IPS-15b (cell line): ENCODE data around the gene ALDH4A1.

Experiments used
- H3K27me3 ChIP-seq: one replicate; pipeline ENCODE4 v1.6.1; 2013; ENCODE audit warnings: low read length; ENCODE audit not compliant: control insufficient read depth, insufficient read depth
- H3K36me3 ChIP-seq: one replicate; pipeline ENCODE4 v1.6.1; 2013; ENCODE audit warnings: low read length; ENCODE audit not compliant: control insufficient read depth, insufficient read depth
- H3K4me1 ChIP-seq: one replicate; pipeline ENCODE4 v1.6.1; 2013; ENCODE audit warnings: mild to moderate bottlenecking, low read length; ENCODE audit not compliant: control insufficient read depth, insufficient read depth
- H3K4me3 ChIP-seq: one replicate; pipeline ENCODE4 v1.5.1; 2013; ENCODE audit warnings: low read depth, low read length
- H3K9ac ChIP-seq: one replicate; pipeline ENCODE4 v1.6.1; 2013; ENCODE audit warnings: low read depth, mild to moderate bottlenecking, low read length
- H3K9me3 ChIP-seq: one replicate; pipeline ENCODE4 v1.6.1; 2013; ENCODE audit warnings: mild to moderate bottlenecking, low read length; ENCODE audit not compliant: control insufficient read depth, insufficient read depth

Gene ALDH4A1

GRCh38 chr1:18868801-18869424, 33.4 kb downstream of the ALDH4A1 start:
- no peak overlapping the region for H3K9ac ChIP-seq
- H3K4me1 ChIP-seq: no peaks in the 10 kb centered on the region
- peaks cover 5% of the 10 kb centered on the region for H3K36me3 ChIP-seq
- no peak overlapping the region for H3K4me3 ChIP-seq
- no peaks in the 10 kb centered on the region for H3K9me3 ChIP-seq
- no peaks in the 10 kb centered on the region for H3K27me3 ChIP-seq

DNA sequence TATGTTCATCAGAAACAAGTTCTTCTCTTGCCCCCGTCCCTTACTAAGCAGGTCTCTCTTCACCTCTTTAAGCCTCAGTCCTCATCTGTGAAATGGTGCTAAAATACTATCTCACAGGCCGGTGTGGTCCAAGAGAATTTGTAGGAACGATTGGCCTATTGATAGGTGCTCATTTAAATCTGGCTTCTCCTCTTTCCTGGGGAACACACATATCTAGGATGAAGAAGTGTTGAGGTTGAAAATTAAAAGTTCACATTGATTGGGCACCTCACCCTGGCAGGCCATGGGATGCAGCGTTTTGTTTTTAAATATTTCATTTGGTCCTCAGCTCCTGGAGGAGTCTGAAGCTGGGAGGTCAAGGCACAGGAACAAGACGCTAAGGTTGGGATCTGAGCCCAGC, 34.0 kb downstream of the ALDH4A1 start:
- H3K36me3 ChIP-seq: peaks cover 5% of the 10 kb centered on the region
- no peak overlapping the region for H3K4me3 ChIP-seq
- H3K27me3 ChIP-seq: no peaks in the 10 kb centered on the region
- no peaks in the 10 kb centered on the region for H3K4me1 ChIP-seq
- H3K9ac ChIP-seq: no peak overlapping the region
- no peaks in the 10 kb centered on the region for H3K9me3 ChIP-seq

DNA sequence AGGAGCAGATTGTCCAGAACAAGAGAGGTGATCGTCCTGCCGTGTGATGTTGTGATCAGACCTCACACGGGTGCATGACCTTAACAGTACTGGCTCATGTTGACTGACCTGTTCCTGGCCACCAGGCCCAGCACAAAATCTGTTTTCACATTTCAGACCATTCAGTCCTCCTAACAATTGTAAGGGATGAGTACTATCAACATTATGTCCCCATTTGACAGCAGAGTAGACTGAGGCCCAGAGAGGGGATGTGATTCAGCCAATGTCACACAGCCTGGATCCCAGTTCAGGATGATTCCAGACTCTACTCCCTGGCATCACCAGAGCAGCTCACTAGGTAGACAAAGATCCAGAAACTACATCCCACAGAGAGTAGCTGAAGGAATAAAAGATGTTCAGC, 35.5 kb downstream of the ALDH4A1 start:
- H3K36me3 ChIP-seq: no peaks in the 10 kb centered on the region
- H3K4me3 ChIP-seq: no peak overlapping the region
- no peaks in the 10 kb centered on the region for H3K9me3 ChIP-seq
- no peaks in the 10 kb centered on the region for H3K4me1 ChIP-seq
- H3K9ac ChIP-seq: no peak overlapping the region
- no peaks in the 10 kb centered on the region for H3K27me3 ChIP-seq

GRCh38 chr1:18866314-18866713, 36.0 kb downstream of the ALDH4A1 start:
- H3K4me3 ChIP-seq: no peak overlapping the region
- no peaks in the 10 kb centered on the region for H3K27me3 ChIP-seq
- no peaks in the 10 kb centered on the region for H3K36me3 ChIP-seq

GRCh38 chr1:18865176-18865575, 37.2 kb downstream of the ALDH4A1 start:
- no peaks in the 10 kb centered on the region for H3K36me3 ChIP-seq
- no peak overlapping the region for H3K9ac ChIP-seq
- H3K4me3 ChIP-seq: no peak overlapping the region
- H3K9me3 ChIP-seq: no peaks in the 10 kb centered on the region
- H3K4me1 ChIP-seq: no peaks in the 10 kb centered on the region
- no peaks in the 10 kb centered on the region for H3K27me3 ChIP-seq

More at GRCh38 chr1:18866314-18866713, 36.0 kb downstream of the ALDH4A1 start:
- Histone ChIP-seq H3K9ac (no peak overlapping the region), H3K9me3 (no peaks in the 10 kb centered on the region), H3K4me1 (no peaks in the 10 kb centered on the region)

DNA sequence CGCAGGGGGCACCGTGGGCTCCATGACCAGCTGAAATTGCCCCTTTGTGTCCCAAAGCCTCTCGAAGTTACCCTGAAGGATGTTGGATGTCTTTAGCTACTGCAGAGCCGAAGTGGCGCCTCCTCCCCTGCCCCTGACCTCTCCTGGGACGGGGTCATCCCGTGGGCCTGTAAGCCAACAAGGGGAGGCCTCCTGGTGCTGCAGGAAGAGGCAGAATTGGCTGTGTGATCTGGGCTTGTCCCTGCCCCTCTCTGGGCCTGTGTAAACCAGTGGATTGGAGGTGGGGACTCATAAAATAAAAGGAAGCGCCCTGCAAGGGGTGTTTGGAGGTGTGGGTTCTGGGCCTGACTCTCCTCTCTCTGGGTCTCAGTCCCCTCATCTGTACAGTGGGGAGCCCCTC, 40.8 kb downstream of the ALDH4A1 start:
- no peaks in the 10 kb centered on the region for H3K36me3 ChIP-seq
- H3K4me1 ChIP-seq: no peaks in the 10 kb centered on the region

DNA sequence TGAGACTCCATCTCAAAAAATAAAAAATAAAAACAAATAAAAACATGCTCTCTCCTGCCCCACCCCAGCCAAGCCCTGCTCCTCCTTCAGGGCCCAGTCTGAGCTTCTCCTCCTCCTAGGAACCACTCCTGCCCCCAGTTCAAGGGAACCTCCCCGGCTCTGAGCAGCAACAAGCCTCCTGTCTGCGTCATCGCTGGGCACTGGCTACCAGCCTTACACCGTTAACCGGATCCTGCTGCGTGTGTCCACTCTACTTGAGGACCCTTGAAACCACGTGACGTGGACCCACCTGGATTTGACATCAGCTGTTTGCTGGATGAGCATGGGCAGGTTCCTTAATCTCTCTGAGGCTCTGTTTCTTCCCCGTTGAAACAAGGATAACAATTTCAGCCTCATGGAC, 41.3 kb downstream of the ALDH4A1 start:
- Histone ChIP-seq H3K9me3 (no peaks in the 10 kb centered on the region), H3K36me3 (no peaks in the 10 kb centered on the region), H3K4me3 (no peak overlapping the region), H3K27me3 (no peaks in the 10 kb centered on the region), H3K9ac (no peak overlapping the region), H3K4me1 (no peaks in the 10 kb centered on the region)

More for the DNA sequence above, 40.8 kb downstream of the ALDH4A1 start:
- Histone ChIP-seq H3K4me3 (no peak overlapping the region), H3K9me3 (no peaks in the 10 kb centered on the region), H3K27me3 (no peaks in the 10 kb centered on the region), H3K9ac (no peak overlapping the region)

DNA sequence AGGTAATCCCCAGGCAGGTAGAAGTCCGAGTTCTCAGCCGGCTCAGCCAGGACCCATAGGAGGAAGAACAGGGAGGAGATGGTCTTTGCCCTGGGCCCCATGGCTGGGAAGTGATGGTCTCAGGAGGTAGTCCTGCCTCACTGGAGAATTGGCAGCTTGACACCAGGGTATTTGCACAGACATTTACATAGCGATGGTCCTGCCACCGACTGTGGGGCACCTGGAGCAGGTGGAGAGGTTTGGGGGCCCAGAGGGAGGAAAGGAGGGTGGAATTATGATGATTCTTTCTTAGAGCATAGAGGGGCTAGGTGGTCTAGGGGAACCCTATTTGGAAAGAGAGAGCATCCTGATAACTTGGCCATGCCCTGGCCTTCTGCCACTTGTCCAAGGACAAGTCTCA, 42.8 kb downstream of the ALDH4A1 start, which contains the start of gene TAS1R2:
TAS1R2 (minus strand) TSS at position 101 of the 400 bp plus-strand sequence; CDS start at position 101, 0 bp downstream.
- Histone ChIP-seq H3K36me3 (no peaks in the 10 kb centered on the region), H3K27me3 (no peaks in the 10 kb centered on the region), H3K4me3 (no peak within 1 kb of the TSS), H3K9me3 (no peaks in the 10 kb centered on the region), H3K9ac (no peak within 1 kb of the TSS), H3K4me1 (no peaks in the 10 kb centered on the region)

DNA sequence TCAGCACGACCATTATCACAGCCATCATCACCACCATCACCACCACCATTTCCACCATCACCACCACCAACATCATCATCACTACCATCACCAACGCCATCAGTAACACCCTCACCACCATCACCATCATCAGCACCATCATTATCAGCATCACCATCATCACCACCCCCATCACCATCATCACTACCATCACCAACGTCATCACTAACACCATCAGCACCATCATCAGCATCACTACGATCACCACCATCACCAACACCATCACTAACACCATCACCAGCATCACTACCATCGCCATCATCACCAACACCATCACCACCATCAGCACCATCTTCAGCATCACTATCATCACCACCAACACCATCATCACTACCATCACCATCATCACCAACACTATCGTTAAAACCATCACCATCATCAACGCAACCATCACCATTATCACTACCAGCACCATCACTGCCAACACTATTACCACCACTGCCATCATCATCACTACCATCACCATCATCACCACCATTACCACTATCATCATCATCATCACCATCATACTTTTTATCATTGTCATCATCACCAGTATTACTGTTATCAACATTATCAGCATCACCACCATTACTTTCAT, 44.2 kb downstream of the ALDH4A1 start:
- Histone ChIP-seq H3K9ac (no peak overlapping the region), H3K4me1 (no peaks in the 10 kb centered on the region), H3K9me3 (no peaks in the 10 kb centered on the region), H3K36me3 (no peaks in the 10 kb centered on the region), H3K4me3 (no peak overlapping the region), H3K27me3 (no peaks in the 10 kb centered on the region)

DNA sequence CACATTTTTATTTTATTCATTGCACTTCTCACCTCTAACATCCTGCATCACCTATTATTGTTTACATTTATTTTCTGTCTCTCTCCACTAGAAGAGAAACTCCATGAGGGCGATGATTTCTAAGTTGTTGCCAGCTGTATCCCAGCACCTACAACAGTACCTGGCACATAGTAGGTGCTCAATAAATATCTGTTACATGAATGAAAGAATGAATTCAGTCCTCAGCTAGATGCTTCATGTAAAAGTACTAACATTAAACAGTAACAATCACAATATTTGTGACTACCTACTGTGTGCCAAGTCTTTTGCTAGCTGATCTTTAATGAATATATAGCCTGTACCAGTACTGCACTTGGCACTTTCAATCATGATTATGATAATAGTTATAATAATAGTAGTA, 45.9 kb downstream of the ALDH4A1 start:
- H3K4me1 ChIP-seq: no peaks in the 10 kb centered on the region
- no peaks in the 10 kb centered on the region for H3K9me3 ChIP-seq
- no peak overlapping the region for H3K4me3 ChIP-seq
- H3K27me3 ChIP-seq: peaks cover 2% of the 10 kb centered on the region
- no peaks in the 10 kb centered on the region for H3K36me3 ChIP-seq
- no peak overlapping the region for H3K9ac ChIP-seq

DNA sequence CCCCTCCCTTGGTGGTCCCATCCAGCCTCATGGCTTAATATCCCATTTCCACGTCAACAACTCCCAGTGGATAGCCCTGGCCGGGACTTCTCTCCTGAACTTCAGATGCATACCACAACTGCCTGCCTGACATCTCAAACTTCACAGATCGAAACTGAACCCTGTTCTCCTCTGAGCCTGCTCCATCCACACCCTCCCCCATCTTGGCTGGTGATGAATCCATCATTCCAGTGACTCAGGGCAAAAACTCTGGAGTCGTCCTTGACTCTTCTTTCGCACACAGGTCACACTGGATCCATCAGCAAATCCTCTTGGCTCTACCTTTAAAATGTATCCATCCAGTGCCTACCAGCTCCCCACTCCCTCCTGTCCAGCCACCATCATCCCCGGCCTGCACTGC, 46.8 kb downstream of the ALDH4A1 start:
- Histone ChIP-seq H3K4me1 (no peaks in the 10 kb centered on the region), H3K9ac (no peak overlapping the region), H3K9me3 (no peaks in the 10 kb centered on the region), H3K36me3 (no peaks in the 10 kb centered on the region), H3K4me3 (no peak overlapping the region), H3K27me3 (peaks cover 2% of the 10 kb centered on the region)

- Histone ChIP-seq H3K9me3 (no peaks in the 10 kb centered on the region), H3K36me3 (no peaks in the 10 kb centered on the region), H3K9ac (no peak overlapping the region), H3K4me3 (no peak overlapping the region), H3K27me3 (peaks cover 4% of the 10 kb centered on the region), H3K4me1 (no peaks in the 10 kb centered on the region)
Measured at GRCh38 chr1:18854331-18855025, 47.9 kb downstream of the ALDH4A1 start.
